Bronchial epithelial cell (primary cell): ENCODE results near the gene OSBPL3. TPM values are rescaled to one million over a fixed set of nuclear protein-coding genes. Genes with fewer than 3 reads are reported as not detected.
A peak's percentile ranks its signal among the peaks of the same experiment; 100 is the strongest.

Experiments used
- DNase-seq: peaks from one replicate; pipeline ENCODE4 v3.0.0-alpha.2; 2010; ENCODE audit warnings: low read depth
- FAIRE-seq: peaks from 2 replicates; lab custom pipeline; 2011; peaks lifted over from hg19 to GRCh38; lab: Jason Lieb, UNC
- H3K27me3 ChIP-seq: 2 replicates; pipeline ENCODE4 v1.5.1; 2011; ENCODE audit warnings: low read length; ENCODE audit not compliant: control insufficient read depth, insufficient read depth
- H3K36me3 ChIP-seq: 2 replicates; pipeline ENCODE4 v1.5.1; 2011; ENCODE audit warnings: low read length; ENCODE audit not compliant: control insufficient read depth, insufficient read depth
- H3K4me3 ChIP-seq: 2 replicates; pipeline ENCODE4 v1.5.1; 2011; ENCODE audit warnings: mild to moderate bottlenecking, low read depth, low read length, control low read depth
- total RNA-seq: library from RNA; depleted of rRNA; stranded (reverse); fragments of >200 nt; gene quantifications from 2 replicates; pipeline ENCODE4 v1.2.1, GENCODE V29; 2014
- TF ChIP-seq, protein P1 (sequence below): IDR thresholded peaks from 2 replicates; pipeline ENCODE4 v1.5.1; 2011; ENCODE audit warnings: mild to moderate bottlenecking, moderate library complexity, low read length, control low read depth, inconsistent platforms; ENCODE audit not compliant: insufficient read depth, severe bottlenecking

Gene OSBPL3
- total RNA-seq, 1 donor from 2014 or later, result 25.0 TPM

DNA sequence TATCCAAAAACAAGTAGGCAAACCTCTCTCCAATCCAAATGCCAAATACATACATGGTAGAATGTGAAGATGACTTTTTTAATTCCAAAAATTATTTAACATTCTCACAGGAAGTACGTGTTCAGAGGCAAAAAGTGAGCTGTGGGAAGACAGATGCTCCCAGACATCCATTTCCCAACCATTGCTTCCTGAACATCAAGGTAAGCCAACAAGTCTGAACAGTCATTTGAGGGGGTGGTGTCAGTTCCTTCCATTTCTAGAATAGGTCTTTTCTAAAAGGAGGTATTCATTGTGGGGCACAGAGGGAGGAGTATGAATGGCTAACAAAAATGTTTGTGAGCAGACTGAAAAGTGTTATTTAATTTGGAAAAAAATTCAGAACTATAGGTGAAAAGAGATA is 49.1 kb downstream of the OSBPL3 start:
- H3K36me3 ChIP-seq, result no peaks in the 10 kb centered on the region
- FAIRE-seq (no peak), DNase-seq (peak; percentile 70)
- TF ChIP-seq, protein P1, sequence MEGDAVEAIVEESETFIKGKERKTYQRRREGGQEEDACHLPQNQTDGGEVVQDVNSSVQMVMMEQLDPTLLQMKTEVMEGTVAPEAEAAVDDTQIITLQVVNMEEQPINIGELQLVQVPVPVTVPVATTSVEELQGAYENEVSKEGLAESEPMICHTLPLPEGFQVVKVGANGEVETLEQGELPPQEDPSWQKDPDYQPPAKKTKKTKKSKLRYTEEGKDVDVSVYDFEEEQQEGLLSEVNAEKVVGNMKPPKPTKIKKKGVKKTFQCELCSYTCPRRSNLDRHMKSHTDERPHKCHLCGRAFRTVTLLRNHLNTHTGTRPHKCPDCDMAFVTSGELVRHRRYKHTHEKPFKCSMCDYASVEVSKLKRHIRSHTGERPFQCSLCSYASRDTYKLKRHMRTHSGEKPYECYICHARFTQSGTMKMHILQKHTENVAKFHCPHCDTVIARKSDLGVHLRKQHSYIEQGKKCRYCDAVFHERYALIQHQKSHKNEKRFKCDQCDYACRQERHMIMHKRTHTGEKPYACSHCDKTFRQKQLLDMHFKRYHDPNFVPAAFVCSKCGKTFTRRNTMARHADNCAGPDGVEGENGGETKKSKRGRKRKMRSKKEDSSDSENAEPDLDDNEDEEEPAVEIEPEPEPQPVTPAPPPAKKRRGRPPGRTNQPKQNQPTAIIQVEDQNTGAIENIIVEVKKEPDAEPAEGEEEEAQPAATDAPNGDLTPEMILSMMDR, result no peak
- no peak overlapping the region for H3K4me3 ChIP-seq
- H3K27me3 ChIP-seq, result no peaks in the 10 kb centered on the region

DNA sequence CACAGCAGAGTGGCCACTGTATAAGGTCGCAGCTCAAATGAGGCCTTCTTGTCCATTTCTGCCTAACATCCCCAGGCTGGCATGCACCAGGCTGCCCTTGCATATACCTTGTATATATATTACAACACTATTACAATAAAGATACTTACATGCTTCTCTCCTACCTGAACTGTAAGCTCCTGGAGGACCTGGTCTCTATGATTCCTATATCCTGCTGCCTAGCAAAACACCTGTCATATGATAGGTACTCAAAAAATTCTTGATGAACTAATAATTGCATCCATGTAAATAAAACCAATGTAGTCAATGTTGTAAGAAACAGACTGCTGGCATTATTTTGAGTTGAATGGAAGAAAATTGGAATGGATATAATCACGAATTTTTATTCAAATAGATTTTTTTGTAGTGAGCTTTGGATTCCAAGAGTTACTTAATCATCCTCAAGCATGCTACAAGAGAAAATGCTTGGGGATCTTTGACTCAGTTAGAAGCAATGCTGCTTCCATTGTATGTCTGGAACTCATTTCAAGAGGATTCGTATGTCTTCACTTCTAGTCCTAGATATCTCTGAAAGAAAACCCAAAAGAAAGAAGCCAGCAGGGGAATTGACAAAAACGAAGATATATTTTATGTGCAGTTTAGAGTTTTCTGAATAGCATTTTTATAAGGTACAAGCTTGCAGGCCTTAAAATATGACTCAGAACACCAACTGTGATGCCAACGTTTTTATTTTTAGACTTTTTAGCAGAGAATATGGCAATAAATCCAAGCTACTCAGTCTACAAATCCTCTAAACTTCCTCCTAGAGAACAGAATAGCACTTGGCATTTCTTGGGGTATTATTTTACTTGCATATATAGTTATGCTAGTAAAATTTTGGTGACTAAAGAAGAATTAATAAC is 53.1 kb downstream of the OSBPL3 start:
- Histone ChIP-seq H3K4me3 (no peak overlapping the region), H3K36me3 (peaks cover 2% of the 10 kb centered on the region), H3K27me3 (no peaks in the 10 kb centered on the region)
- TF ChIP-seq, protein P1, result no peak
- DNase-seq, result no peak
- no peak for FAIRE-seq

DNA sequence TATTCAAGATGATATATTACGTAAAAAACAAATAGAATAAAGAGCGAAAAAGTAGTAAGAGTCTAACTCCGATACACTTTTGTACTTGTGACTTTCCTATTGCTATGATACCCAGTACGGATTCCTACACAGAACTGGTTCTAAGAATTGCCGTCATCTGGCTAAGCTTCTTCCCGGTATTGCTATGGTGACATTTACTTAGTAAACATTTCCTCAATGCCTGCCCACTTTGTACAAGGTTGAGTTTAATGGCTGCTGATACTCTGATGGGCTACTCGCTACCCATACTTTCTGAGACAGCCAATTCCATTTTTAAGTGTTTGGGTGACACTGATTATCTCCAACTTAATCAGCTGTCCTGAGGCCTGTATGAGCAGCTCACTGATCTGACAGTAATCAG is 55.6 kb downstream of the OSBPL3 start:
- Histone ChIP-seq H3K36me3 (peaks cover 2% of the 10 kb centered on the region), H3K4me3 (no peak overlapping the region), H3K27me3 (no peaks in the 10 kb centered on the region)
- DNase-seq (no peak), FAIRE-seq (no peak)
- TF ChIP-seq, protein P1, result no peak

DNA sequence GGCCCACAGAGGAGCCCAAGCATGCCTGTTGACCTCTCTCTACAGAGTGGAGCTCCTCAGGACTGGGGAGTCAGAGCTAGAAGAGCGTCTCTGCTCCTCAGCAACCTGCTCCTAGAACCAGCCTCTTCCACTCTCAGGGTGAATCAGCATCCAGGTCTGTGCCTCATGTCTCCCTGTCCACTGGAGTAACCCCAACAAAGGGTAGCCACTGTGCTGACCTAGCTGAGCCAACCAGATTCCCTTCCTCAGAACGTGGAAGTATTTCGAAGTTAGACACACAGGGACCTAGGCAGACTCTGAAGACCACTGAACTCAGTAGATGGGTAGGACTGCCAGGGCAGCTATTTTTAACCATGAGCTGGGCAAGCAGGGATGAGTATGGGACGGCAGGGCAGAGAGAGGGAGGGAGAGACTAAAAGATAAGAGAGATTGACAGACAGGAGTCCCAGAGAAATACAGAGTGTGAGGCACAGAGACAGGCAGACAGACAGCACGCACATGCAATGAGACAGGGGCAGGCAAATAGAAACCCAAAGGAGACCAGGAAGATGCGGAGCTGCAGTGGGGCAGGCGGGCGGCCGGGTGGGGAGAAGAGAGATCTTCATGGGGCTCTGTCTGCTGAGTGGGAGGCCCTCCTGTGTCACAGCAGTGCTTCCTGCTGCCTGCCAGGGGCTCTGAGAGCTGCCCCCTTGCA is 56.7 kb downstream of the OSBPL3 start:
- Histone ChIP-seq H3K27me3 (no peaks in the 10 kb centered on the region), H3K36me3 (peaks cover 2% of the 10 kb centered on the region), H3K4me3 (no peak overlapping the region)
- TF ChIP-seq, protein P1, result no peak
- DNase-seq (no peak), FAIRE-seq (no peak)

DNA sequence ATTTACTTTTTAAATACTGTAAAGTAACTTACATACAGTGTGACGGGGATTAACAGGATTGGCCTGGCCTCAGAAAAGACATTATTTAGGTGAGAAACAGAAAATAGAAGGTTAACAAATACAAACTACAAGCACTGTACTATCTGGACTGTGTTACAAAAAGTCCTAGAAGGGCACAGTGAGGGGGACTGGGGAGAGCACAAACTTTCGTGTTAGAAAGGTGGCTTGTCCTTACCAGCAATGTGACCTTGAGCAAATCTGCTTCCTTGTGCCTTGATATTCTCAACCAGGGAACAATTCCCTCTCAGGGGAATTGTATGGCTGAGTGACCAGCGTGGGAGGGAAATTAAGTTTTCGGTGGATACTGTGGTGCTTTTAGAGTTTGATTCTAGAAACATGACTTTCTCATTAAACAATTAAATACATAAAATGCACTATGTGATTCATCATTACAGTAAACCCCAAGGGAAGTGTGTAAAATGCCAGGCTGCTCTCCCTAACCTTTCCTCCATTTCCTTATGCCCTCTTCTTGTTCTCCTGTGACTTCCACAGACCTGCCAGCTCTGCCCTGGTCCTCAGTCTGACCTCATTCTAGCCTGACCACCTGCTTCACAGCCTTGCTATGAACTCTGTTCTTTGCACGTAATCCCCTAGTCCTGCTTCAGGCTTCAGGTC is 57.7 kb downstream of the OSBPL3 start:
- FAIRE-seq (no peak), DNase-seq (no peak)
- peaks cover 2% of the 10 kb centered on the region for H3K36me3 ChIP-seq
- TF ChIP-seq, protein P1, result no peak
- H3K4me3 ChIP-seq, result no peak overlapping the region
- no peaks in the 10 kb centered on the region for H3K27me3 ChIP-seq
